ENCODE measurements around the gene WNT2. TPM values are rescaled to one million over a fixed set of nuclear protein-coding genes. Genes with fewer than 3 reads are reported as not detected.

The WNT2 gene
- total and polyA plus RNA-seq, 12 donors = 0.07 to 1.4 (median 0.16) TPM; not detected in 3

- intact Hi-C loops (cut with DNase I) = no loop called here
- Histone ChIP-seq H3K27me3 (peaks cover 0 to 6% (median 0%) of the 10 kb centered on the region in 7 donors), H3K27ac (no peak overlapping the region), H3K4me1 (no peaks in the 10 kb centered on the region), H3K9me3 (no peaks in the 10 kb centered on the region), H3K4me3 (no peak overlapping the region), H3K36me3 (no peaks in the 10 kb centered on the region)
- DNase-seq (no peak), ATAC-seq (no peak)
- 85 to 93% methylated on average over 5 of the region's 5 CpGs for WGBS, 2 donors
- no peak for TF ChIP-seq CTCF (IDR thresholded peaks at IDR 0.05)
These were observed 41.3 kb downstream of the WNT2 start for GRCh38 chr7:117281562-117281961.

GRCh38 chr7:117279931-117280557 is 42.8 kb downstream of the WNT2 start:
- peaks cover 0 to 6% (median under 1%) of the 10 kb centered on the region in 7 donors for H3K27me3 ChIP-seq
- no peak overlapping the region for H3K27ac ChIP-seq
- no peak overlapping the region for H3K4me3 ChIP-seq
- intact Hi-C loops (cut with DNase I) = no loop called here
- 42 to 44% methylated on average over 12 of the region's 12 CpGs for WGBS, 2 donors
- no peaks in the 10 kb centered on the region for H3K36me3 ChIP-seq
- no peaks in the 10 kb centered on the region for H3K9me3 ChIP-seq
- ATAC-seq (peak in 1 of 8 donors; percentile 31), DNase-seq (no peak)
- no peak for TF ChIP-seq CTCF (IDR thresholded peaks at IDR 0.05)
- no peaks in the 10 kb centered on the region for H3K4me1 ChIP-seq

GRCh38 chr7:117279203-117279602 is 43.7 kb downstream of the WNT2 start:
- Histone ChIP-seq H3K9me3 (no peaks in the 10 kb centered on the region), H3K27me3 (peaks cover 0 to 6% (median 5%) of the 10 kb centered on the region in 7 donors), H3K4me1 (no peaks in the 10 kb centered on the region), H3K36me3 (no peaks in the 10 kb centered on the region), H3K27ac (no peak overlapping the region), H3K4me3 (no peak overlapping the region)
- intact Hi-C loops (cut with DNase I) = no loop called here
- no peak for TF ChIP-seq CTCF (IDR thresholded peaks at IDR 0.05)
- WGBS, 2 donors = 88 to 93% methylated on average over 2 of the region's 2 CpGs
- no peak for ATAC-seq
- DNase-seq = no peak

- no peaks in the 10 kb centered on the region for H3K36me3 ChIP-seq
- no peak overlapping the region for H3K4me3 ChIP-seq
- no peak for DNase-seq
- no peaks in the 10 kb centered on the region for H3K9me3 ChIP-seq
- intact Hi-C loops (cut with DNase I) = no loop called here
- H3K27ac ChIP-seq = no peak overlapping the region
- TF ChIP-seq CTCF (IDR thresholded peaks at IDR 0.05) = no peak
- H3K4me1 ChIP-seq = no peaks in the 10 kb centered on the region
- ATAC-seq = no peak
- H3K27me3 ChIP-seq = peaks cover 0 to 6% (median 5%) of the 10 kb centered on the region in 7 donors
- 94 to 95% methylated on average over 10 of the region's 10 CpGs for WGBS, 2 donors
These were observed 44.8 kb downstream of the WNT2 start for GRCh38 chr7:117278040-117278439.

Measured in heart right ventricle (tissue), 16 donors.